Measurements from ENCODE around the gene ANKMY2.

The ANKMY2 gene

GRCh38 chr7:16657656-16658279, 12.2 kb upstream of the ANKMY2 start:
- DNase-seq, result no peak

- no peak for DNase-seq
Measured at GRCh38 chr7:16656141-16656540, 10.6 kb upstream of the ANKMY2 start.

GRCh38 chr7:16655394-16655793, 9.8 kb upstream of the ANKMY2 start:
- no peak for DNase-seq

GRCh38 chr7:16652888-16653287, 7.3 kb upstream of the ANKMY2 start:
- DNase-seq, result no peak

- DNase-seq, result no peak
Measured at GRCh38 chr7:16652240-16652583, 6.7 kb upstream of the ANKMY2 start.

- DNase-seq, result no peak
Measured at GRCh38 chr7:16651396-16652239, 6.1 kb upstream of the ANKMY2 start.

GRCh38 chr7:16650266-16650665, 4.7 kb upstream of the ANKMY2 start:
- DNase-seq, result no peak

- DNase-seq, result no peak
Measured at GRCh38 chr7:16649196-16649595, 3.6 kb upstream of the ANKMY2 start.

GRCh38 chr7:16648551-16648950, 3.0 kb upstream of the ANKMY2 start:
- no peak for DNase-seq

GRCh38 chr7:16647435-16647960, 1.9 kb upstream of the ANKMY2 start:
- no peak for DNase-seq

- no peak for DNase-seq
Measured at GRCh38 chr7:16646472-16647072, 1.0 kb upstream of the ANKMY2 start.

GRCh38 chr7:16644636-16645592, 640 bp downstream of the ANKMY2 start:
- DNase-seq, result peak; percentile 55

GRCh38 chr7:16644157-16644556, 1.4 kb downstream of the ANKMY2 start:
- no peak for DNase-seq

- no peak for DNase-seq
Measured at GRCh38 chr7:16638282-16639280, 7.0 kb downstream of the ANKMY2 start.

GRCh38 chr7:16637379-16637778, 8.2 kb downstream of the ANKMY2 start:
- DNase-seq, result no peak

GRCh38 chr7:16636555-16637101, 8.9 kb downstream of the ANKMY2 start:
- DNase-seq, result no peak

- no peak for DNase-seq
Measured at GRCh38 chr7:16634271-16634738, 11.2 kb downstream of the ANKMY2 start.

- DNase-seq, result no peak
Measured at GRCh38 chr7:16630654-16631053, 14.9 kb downstream of the ANKMY2 start.

- DNase-seq, result no peak
Measured at GRCh38 chr7:16627236-16627635, 18.3 kb downstream of the ANKMY2 start.

GRCh38 chr7:16626388-16626787, 19.2 kb downstream of the ANKMY2 start:
- DNase-seq, result no peak

- DNase-seq, result no peak
Measured at GRCh38 chr7:16619979-16620408, 25.6 kb downstream of the ANKMY2 start.
